ENCODE measurements around the gene NUDCD3.

The NUDCD3 gene

DNA sequence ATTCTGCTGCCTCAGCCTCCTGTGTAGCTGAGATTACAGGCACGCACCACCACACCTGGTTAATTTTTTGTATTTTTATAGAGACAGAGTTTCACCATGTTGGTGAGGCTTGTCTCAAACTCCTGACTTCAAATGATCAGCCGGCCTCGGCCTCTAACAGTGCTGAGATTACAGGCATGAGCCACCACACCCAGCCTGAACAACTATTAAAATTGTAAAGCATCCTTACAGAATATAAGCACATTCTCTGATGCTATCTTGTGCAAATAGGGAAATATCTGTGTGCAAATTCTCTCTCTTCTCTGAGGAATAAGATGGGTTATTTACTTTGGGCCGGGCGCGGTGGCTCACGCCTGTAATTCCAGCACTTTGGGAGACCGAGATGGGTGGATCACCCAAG lies 12.5 kb downstream of the NUDCD3 start:
- no peak for DNase-seq (ENCODE audit: low read depth, low spot score)

- peak; percentile 70 for DNase-seq (ENCODE audit: low read depth, low spot score)
These were observed 13.2 kb downstream of the NUDCD3 start for GRCh38 chr7:44477063-44477830.

DNA sequence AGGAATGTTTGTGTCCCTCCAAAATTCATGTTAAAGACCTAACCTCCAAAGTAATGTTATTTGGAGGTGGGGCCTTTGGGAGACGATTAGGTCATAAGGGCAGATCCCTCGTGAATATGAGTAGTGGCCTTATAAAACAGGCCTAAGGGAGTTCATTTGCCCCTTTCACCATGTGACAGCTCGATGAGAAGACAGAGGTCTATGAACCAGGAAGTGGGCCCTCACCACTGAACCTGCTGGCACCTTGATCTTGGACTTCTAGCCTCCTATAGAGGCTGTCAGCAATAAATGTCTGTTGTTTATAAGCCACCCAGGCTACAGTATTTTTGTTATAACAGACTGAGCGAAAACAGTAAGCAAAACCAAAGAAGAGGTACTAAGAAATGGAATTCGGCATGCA lies 14.1 kb downstream of the NUDCD3 start:
- no peak for DNase-seq (ENCODE audit: low read depth, low spot score)

- no peak for DNase-seq (ENCODE audit: low read depth, low spot score)
These were observed 17.2 kb downstream of the NUDCD3 start for GRCh38 chr7:44473295-44473694.

GRCh38 chr7:44472843-44473242 lies 17.6 kb downstream of the NUDCD3 start:
- DNase-seq (ENCODE audit: low read depth, low spot score): no peak

GRCh38 chr7:44471850-44472249 lies 18.6 kb downstream of the NUDCD3 start:
- no peak for DNase-seq (ENCODE audit: low read depth, low spot score)

GRCh38 chr7:44471436-44471835 lies 19.0 kb downstream of the NUDCD3 start:
- no peak for DNase-seq (ENCODE audit: low read depth, low spot score)

DNA sequence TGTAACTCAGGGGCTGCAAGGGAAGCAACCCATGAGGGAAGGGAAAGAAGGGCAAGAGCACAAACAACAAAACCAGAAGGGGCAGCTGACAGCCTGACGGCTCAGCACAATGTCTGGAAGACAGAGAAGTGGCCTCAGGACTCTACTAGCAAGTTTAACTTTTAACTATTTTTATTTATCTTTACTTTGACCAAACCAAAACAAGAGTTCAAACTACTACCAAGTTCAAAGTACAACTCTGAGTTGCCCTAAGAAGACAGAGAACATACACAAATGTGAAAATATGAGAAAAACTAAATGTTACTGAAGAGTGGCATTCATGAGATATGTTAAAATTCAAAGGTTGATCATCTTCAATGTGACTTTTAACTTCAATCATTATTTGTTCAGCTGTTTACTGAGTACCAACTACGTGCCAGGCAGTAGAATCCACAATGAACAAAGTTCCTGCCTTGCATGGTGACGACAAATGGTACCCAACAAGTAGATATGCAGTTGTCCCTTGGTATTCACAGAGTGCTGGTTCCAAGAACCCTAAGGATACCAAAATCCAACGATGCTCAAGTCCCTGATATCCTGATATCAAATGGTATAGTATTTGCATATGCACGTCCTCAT lies 19.7 kb downstream of the NUDCD3 start:
- DNase-seq (ENCODE audit: low read depth, low spot score): no peak

DNA sequence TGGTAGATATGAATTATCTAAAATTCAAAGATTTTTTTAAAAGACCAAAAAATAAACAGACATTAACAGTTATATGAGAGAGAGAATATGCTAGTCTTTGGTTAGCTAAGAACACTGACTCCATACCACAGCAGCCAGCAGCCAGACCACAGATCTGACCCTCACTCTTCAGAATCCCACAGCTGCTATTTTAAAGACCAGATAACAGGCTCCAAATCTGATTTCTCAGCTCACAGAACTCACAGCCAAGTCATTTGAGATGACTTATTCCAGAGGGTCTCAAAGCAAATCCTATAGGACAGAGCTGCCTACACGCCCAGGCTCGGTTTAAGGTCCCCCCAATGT lies 20.4 kb downstream of the NUDCD3 start:
- DNase-seq (ENCODE audit: low read depth, low spot score): no peak

GRCh38 chr7:44469461-44470134 lies 20.9 kb downstream of the NUDCD3 start:
- DNase-seq (ENCODE audit: low read depth, low spot score): no peak

GRCh38 chr7:44467217-44467548 lies 23.3 kb downstream of the NUDCD3 start:
- no peak for DNase-seq (ENCODE audit: low read depth, low spot score)

- DNase-seq (ENCODE audit: low read depth, low spot score): no peak
These were observed 23.9 kb downstream of the NUDCD3 start for GRCh38 chr7:44466300-44467216.

DNA sequence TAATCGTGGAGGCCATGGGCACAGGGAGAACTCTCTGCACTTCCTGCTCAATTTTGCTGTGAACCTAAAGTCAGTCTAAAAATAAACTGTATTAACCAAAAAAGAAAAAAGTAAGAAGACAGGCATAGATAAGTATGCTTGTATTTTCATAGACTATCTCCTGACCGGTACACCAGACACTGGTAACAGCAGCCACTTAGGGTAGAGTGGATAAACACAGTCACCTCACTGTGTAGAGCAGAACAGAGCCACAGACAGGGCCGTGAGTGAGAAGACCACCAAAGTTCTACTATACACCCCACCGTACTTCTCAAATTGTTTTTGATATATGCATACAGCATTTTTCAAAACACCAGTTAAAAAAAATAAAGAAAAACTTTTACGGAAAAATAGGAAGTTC lies 25.0 kb downstream of the NUDCD3 start:
- DNase-seq (ENCODE audit: low read depth, low spot score): no peak

DNA sequence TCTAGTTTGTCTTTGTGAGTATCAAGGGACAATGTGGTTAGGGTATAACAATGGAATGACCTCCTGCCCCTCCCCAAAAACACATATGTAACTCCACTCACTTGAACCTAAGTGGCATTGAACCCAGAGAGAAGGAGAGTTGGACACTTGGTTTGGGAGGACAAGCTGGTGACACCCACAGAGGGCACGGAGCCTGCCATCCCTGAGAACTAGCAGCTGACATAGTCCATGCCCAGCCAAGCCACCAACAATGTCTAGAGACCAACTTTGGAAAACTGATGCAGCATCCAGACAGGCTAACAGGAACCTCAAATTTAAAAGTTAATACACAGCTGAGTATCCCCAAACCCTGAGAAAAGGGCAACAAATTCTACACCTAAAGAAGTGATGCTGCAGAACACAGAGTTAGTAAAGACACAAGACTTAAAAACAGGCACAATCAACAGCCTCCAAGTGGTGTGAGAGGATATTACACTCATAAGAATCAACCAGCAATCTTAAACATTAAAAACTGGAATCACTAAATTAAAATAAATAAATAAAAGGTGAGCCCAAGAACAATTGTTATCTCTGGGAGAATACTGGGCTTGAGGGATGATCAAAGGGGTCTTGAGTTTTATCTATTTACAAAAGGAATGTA lies 27.2 kb downstream of the NUDCD3 start:
- no peak for DNase-seq (ENCODE audit: low read depth, low spot score)

GRCh38 chr7:44461387-44461786 lies 29.1 kb downstream of the NUDCD3 start:
- DNase-seq (ENCODE audit: low read depth, low spot score): no peak

GRCh38 chr7:44460325-44460724 lies 30.1 kb downstream of the NUDCD3 start:
- no peak for DNase-seq (ENCODE audit: low read depth, low spot score)

GRCh38 chr7:44455155-44455554 lies 35.3 kb downstream of the NUDCD3 start:
- no peak for DNase-seq (ENCODE audit: low read depth, low spot score)

GRCh38 chr7:44454348-44454747 lies 36.1 kb downstream of the NUDCD3 start:
- no peak for DNase-seq (ENCODE audit: low read depth, low spot score)

GRCh38 chr7:44451123-44451522 lies 39.3 kb downstream of the NUDCD3 start:
- DNase-seq (ENCODE audit: low read depth, low spot score): no peak

DNA sequence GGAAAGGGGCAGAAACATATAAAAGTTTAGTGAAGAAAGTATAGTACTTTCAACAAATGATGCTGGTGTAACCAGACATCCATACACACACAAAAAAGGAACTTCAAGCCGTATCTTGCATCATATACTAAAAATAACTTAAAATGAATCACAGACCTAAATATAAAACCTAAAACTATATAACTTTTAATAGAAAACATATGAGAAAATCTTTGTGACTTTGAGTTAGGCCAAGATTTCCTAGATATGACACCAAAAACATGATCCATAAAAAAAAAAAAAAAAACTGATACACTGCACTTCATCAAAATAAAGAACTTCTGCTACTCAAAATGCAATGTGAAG lies 40.9 kb downstream of the NUDCD3 start:
- DNase-seq (ENCODE audit: low read depth, low spot score): no peak

DNA sequence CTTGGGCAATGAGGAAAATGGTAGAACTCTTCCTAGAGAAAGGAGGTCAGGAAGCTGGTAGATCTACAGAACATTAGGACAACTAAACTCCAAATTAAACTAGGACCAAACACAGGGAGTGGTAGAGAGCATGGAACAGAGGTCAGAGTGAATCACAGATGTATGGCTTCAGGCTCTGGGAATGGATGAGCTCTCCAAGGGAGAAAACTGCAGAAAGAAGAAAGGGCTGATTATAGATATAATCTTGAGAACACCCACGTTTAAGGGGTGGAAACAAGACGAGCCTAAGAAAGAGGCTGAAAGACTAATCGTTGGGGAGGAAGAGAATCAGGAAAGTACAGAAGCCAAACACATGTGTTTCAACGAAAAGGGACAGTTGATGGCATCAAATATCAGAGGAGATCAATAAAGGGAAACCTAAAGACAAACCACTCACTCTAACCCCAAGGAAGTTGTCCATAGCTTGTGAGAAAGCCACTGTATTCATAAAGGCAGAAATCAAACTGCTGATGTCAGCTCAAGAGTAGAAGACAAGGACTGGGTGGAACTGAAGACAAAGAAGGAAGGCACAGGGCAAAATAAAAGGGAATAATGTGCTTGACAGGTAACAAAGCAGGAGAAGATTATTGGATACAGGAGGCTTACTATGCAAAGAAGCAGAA lies 41.4 kb downstream of the NUDCD3 start:
- no peak for DNase-seq (ENCODE audit: low read depth, low spot score)

Data from iPS DF 19.7 (cell line).